DOHH2 (cell line): Measurements from ENCODE around the gene ZNF207.

Experiments used
- EZH2phosphoT487 ChIP-seq: fragments of 200-600 bp; sonication (generic); IDR thresholded peaks from 2 replicates; pipeline ENCODE4 v1.6.1; 2017; ENCODE audit warnings: borderline replicate concordance, mild to moderate bottlenecking, antibody characterized with exemption, low read length, moderate library complexity, mixed read lengths
- TF ChIP-seq, protein P1 (sequence below): fragments of 200-600 bp; sonication (generic); IDR thresholded peaks from one replicate; pipeline ENCODE4 v1.5.1; 2014; ENCODE audit warnings: antibody characterized with exemption, mild to moderate bottlenecking, low read depth, low read length; ENCODE audit not compliant: poor library complexity, severe bottlenecking

- TF ChIP-seq, protein P1, sequence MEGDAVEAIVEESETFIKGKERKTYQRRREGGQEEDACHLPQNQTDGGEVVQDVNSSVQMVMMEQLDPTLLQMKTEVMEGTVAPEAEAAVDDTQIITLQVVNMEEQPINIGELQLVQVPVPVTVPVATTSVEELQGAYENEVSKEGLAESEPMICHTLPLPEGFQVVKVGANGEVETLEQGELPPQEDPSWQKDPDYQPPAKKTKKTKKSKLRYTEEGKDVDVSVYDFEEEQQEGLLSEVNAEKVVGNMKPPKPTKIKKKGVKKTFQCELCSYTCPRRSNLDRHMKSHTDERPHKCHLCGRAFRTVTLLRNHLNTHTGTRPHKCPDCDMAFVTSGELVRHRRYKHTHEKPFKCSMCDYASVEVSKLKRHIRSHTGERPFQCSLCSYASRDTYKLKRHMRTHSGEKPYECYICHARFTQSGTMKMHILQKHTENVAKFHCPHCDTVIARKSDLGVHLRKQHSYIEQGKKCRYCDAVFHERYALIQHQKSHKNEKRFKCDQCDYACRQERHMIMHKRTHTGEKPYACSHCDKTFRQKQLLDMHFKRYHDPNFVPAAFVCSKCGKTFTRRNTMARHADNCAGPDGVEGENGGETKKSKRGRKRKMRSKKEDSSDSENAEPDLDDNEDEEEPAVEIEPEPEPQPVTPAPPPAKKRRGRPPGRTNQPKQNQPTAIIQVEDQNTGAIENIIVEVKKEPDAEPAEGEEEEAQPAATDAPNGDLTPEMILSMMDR = no peak
- no peak for TF ChIP-seq EZH2phosphoT487
Observed at GRCh38 chr17:32318071-32318470, 31.9 kb upstream of the ZNF207 start.
